NT2/D1 (cell line): Measurements from ENCODE around the gene CPN2.

Experiments used
- DNase-seq: peaks from one replicate; pipeline ENCODE4 v3.0.0-alpha.2; 2011; ENCODE audit warnings: low read depth, low spot score
- H3K27me3 ChIP-seq: 2 replicates; pipeline ENCODE4 v1.6.0; 2011; ENCODE audit warnings: mild to moderate bottlenecking; ENCODE audit not compliant: insufficient read length, insufficient read depth
- H3K36me3 ChIP-seq: 2 replicates; pipeline ENCODE4 v1.6.1; 2011; ENCODE audit warnings: mild to moderate bottlenecking, low read length, mixed read lengths; ENCODE audit not compliant: insufficient read depth, insufficient read length
- H3K4me1 ChIP-seq: 2 replicates; pipeline ENCODE4 v1.5.1; 2011; ENCODE audit not compliant: insufficient read depth, insufficient read length
- H3K4me3 ChIP-seq: 2 replicates; pipeline ENCODE4 v1.5.1; 2011; ENCODE audit warnings: low read depth; ENCODE audit not compliant: insufficient read length
- H3K9ac ChIP-seq: 2 replicates; pipeline ENCODE4 v1.6.0; 2011; ENCODE audit warnings: low read depth; ENCODE audit not compliant: insufficient read length
- H3K9me3 ChIP-seq: 2 replicates; pipeline ENCODE4 v1.5.1; 2011; ENCODE audit warnings: mild to moderate bottlenecking, low read length; ENCODE audit not compliant: insufficient read depth
- SUZ12 ChIP-seq: IDR thresholded peaks from 2 replicates; pipeline ENCODE4 v1.6.1; 2011; ENCODE audit not compliant: insufficient read length, insufficient read depth; ENCODE audit errors: extremely low read depth
- YY1 ChIP-seq: IDR thresholded peaks from 2 replicates; pipeline ENCODE4 v1.6.1; 2011; ENCODE audit not compliant: insufficient read length, insufficient read depth
- ZNF274 ChIP-seq: IDR thresholded peaks from 2 replicates; pipeline ENCODE4 v1.6.1; 2011; ENCODE audit warnings: mild to moderate bottlenecking, low read depth, low read length

The CPN2 gene

DNA sequence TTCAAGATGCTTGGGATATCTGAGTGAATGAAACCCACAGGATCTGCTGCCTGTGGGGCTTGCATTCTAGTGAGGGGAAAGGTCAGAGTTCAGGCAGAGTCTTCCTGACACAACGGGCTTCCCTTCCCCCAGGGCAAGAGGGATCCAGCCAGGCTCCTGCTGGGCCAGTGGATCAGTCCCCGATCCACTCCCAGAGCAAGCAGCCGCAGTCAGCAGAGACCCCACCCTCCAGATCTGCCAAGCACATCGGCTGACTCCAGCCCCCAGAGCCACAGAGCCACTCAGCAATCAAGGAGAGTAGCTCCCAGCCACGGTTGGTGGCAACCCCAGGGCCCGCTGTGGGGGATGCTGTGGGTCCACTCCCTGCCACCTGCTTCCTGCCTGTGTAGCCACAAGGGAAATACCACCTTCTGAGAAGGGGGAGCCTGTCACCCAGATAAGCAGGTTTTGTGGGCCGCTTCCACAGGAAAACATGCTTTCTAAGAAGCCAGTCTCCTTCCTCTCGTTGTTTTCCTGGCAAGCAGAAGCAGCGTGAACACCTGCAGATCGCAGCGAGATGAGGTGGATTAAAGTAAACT lies 44.9 kb downstream of the CPN2 start:
- Histone ChIP-seq H3K36me3 (no peaks in the 10 kb centered on the region), H3K9ac (no peak overlapping the region), H3K9me3 (peaks cover 9% of the 10 kb centered on the region; the same call in 1 of the 2 replicates), H3K4me3 (no peak overlapping the region), H3K4me1 (peaks cover 17% of the 10 kb centered on the region), H3K27me3 (peaks cover 17% of the 10 kb centered on the region)
- TF ChIP-seq ZNF274 (no peak), SUZ12 (no peak), YY1 (no peak)
- no peak for DNase-seq

DNA sequence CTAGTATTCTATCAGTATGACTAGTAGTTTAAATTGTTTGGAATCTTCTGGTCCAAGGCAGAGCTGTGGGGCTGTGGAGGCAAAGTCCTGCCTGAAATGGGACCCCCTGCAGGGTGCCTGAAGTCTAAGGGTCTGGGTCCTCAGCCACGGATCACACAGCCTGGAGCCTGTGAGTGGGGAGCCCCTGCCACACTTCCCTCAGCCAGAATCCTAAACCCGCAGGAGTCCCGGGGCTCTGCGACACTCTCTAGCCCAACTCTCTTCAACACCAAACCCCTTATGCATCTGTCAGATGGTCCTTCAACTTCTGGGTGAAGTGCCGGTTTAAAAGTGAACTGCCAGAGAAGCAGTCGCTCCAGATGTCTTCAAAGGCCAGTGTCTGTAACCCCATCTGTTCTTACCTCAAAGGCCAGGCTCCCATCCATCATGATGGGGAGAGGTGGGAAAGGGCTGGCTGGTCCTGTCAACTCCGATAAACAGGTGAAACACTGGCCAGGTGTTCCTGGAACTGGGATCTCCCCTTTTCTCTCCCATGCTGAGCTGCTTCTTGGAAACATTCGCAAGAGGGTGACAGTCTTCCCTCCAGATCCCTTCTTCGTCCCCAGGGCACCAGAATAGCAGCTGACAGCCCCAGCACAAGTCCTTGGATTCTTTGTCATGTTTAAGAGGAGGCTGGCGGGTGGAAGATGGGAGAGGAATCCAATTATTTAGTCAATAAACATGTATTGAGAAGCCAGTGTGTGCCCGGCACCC lies 45.6 kb downstream of the CPN2 start:
- no peaks in the 10 kb centered on the region for H3K36me3 ChIP-seq
- H3K9me3 ChIP-seq = peaks cover 9% of the 10 kb centered on the region; the same call in 1 of the 2 replicates
- H3K27me3 ChIP-seq = peaks cover 14% of the 10 kb centered on the region
- DNase-seq = peak; percentile 43
- H3K4me1 ChIP-seq = peaks cover 17% of the 10 kb centered on the region
- H3K4me3 ChIP-seq = no peak overlapping the region
- no peak for TF ChIP-seq YY1
- TF ChIP-seq ZNF274 = no peak
- no peak for TF ChIP-seq SUZ12
- no peak overlapping the region for H3K9ac ChIP-seq

DNA sequence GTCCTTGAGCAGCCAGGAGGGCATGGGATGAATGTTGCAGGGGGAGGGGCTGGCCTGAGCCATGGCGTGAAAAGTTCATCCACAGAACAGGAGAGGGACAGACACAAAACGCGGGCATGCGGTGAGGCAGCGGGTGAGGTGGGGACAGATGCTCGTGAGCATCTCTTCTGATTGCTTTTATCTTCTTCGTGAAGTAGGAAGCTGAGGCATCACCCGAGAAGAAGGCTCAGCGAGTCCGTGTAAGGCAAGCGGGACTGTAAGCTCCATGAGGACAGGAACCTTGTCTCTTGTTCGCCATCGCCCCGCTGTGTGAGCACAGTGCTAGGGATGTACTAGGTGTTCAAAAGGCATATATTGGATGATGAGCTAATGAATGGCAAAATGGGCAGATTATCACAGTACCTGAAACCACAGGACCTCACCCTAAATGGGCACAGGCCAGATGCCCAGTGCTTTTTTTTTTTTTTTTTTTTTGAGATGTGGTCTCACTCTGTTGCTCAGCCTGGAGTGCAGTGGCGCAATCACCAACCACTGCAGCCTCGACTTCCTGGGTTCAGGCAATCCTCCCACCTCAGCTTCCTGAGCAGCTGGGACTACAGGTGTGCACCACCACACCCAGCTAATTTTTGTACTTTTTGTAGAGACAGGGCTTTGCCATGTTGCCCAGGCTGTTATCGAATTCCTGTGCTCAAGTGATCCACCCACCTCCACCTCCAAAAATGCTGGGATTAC lies 46.8 kb downstream of the CPN2 start:
- TF ChIP-seq YY1 (no peak), ZNF274 (no peak), SUZ12 (no peak)
- Histone ChIP-seq H3K9ac (no peak overlapping the region), H3K4me3 (no peak overlapping the region), H3K9me3 (peaks cover 9% of the 10 kb centered on the region; the same call in 1 of the 2 replicates), H3K4me1 (peaks cover 15% of the 10 kb centered on the region), H3K36me3 (no peaks in the 10 kb centered on the region), H3K27me3 (peaks cover 14% of the 10 kb centered on the region)
- DNase-seq = no peak

DNA sequence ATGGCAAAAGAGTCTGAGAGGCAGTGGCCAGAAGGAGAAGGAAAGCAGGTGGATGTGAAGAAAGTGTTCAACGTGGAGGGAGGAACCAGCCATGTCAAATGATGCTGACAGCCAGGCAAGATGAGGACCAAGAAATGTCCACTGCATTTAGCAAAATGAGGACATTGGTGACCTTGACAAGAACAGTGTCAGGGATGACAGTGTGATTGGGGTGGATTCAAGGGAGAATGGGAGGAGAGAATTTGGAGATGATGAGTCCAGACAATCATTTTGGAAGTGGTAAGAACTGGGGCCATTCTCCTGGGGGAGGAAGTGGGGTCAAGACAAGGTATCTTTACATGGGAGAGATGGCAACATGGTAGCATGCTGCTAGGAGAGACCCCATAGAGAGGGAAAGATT lies 47.4 kb downstream of the CPN2 start:
- Histone ChIP-seq H3K36me3 (no peaks in the 10 kb centered on the region), H3K9me3 (peaks cover 9% of the 10 kb centered on the region; the same call in 1 of the 2 replicates), H3K9ac (no peak overlapping the region), H3K27me3 (peaks cover 14% of the 10 kb centered on the region), H3K4me1 (peaks cover 18% of the 10 kb centered on the region), H3K4me3 (no peak overlapping the region)
- no peak for TF ChIP-seq SUZ12
- no peak for TF ChIP-seq ZNF274
- no peak for TF ChIP-seq YY1
- no peak for DNase-seq

DNA sequence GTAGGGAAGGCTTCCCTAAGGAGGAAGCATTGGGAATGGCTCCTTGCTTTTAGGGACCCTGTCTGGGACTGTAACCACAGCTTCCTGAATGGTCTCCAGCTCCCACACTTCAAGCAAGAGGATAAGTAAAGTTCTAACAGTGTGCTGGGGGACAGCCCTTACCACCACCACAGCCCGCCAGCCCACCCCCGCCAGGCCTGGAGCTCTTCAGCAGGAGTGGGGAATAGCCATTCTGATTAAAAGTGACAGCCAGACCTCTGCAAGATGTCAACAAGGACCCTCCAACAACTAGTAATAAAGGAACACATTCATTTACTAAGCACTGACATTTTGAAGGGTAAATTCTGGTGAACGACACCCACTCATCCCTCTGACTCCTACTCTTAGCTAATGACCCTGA lies 49.4 kb downstream of the CPN2 start:
- H3K36me3 ChIP-seq = no peaks in the 10 kb centered on the region
- no peak overlapping the region for H3K4me3 ChIP-seq
- TF ChIP-seq ZNF274 (no peak), YY1 (no peak), SUZ12 (no peak)
- peaks cover 18% of the 10 kb centered on the region for H3K4me1 ChIP-seq
- no peak for DNase-seq
- peaks cover 9% of the 10 kb centered on the region; the same call in 1 of the 2 replicates for H3K9me3 ChIP-seq
- H3K9ac ChIP-seq = no peak overlapping the region
- peaks cover 14% of the 10 kb centered on the region for H3K27me3 ChIP-seq

DNA sequence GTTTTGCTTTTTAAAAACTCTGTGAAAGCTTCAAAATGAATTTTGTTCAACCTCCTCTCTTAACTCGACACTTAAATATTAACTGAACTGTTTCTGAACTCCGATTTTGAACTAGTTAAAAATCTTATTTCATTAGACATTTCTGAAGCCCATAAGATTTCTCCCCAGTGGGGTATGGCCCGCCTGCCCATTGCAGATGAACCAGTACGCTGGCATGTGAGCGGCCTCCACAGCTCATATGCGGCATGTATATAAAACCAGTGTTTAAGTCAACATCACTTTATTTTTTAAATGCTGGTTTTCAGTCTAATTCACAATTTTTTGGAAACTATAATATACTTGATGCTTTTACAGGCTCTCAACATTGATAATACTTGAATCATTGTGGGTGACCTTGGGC lies 50.2 kb downstream of the CPN2 start:
- peaks cover 9% of the 10 kb centered on the region; the same call in 1 of the 2 replicates for H3K9me3 ChIP-seq
- TF ChIP-seq YY1 (no peak), ZNF274 (no peak), SUZ12 (no peak)
- H3K9ac ChIP-seq = no peak overlapping the region
- H3K36me3 ChIP-seq = no peaks in the 10 kb centered on the region
- H3K4me3 ChIP-seq = no peak overlapping the region
- no peak for DNase-seq
- peaks cover 14% of the 10 kb centered on the region for H3K4me1 ChIP-seq
- H3K27me3 ChIP-seq = peaks cover 14% of the 10 kb centered on the region

DNA sequence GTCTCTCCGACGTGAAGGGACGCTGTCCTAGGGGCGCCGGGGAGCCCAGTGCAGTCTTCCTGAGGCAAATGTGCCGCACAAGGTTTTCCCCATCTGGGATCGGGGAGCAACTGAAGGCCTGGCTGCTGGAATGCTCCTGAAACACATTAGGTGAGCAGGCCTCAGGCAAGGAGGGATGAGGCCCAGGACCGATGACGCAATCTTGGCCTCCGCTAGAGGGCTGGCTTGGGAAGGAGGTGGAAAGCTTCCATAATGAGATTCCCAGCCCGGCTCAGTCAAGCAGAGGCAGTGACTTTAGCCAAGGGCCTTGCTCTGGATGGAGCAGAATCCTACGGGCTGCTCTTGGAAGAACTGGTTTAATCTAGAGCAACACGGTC lies 50.8 kb downstream of the CPN2 start:
- Histone ChIP-seq H3K4me1 (peaks cover 12% of the 10 kb centered on the region), H3K9me3 (peaks cover 9% of the 10 kb centered on the region; the same call in 1 of the 2 replicates), H3K4me3 (no peak overlapping the region), H3K36me3 (no peaks in the 10 kb centered on the region), H3K27me3 (peaks cover 14% of the 10 kb centered on the region), H3K9ac (peak overlapping the region; percentile 78)
- TF ChIP-seq ZNF274 (no peak), SUZ12 (no peak), YY1 (no peak)
- DNase-seq = peak; percentile 75
